Measurements from ENCODE around the gene ZNF605.
"Not testable (repeated sequence)": the region's sequence is repeated elsewhere in the genome, so short reads cannot be mapped to it uniquely, and the experiment has no call there.

The ZNF605 gene

GRCh38 chr12:132888852-132889251 lies 67.3 kb downstream of the ZNF605 start:
- CTCF ChIA-PET: no interaction called here
- no peak overlapping the region for H3K4me3 ChIP-seq (ENCODE audit: low read depth, low read length)
- DNase-seq (ENCODE audit: low read depth, low spot score): no peak
- POLR2A ChIA-PET: no interaction called here
- no peak for TF ChIP-seq CTCF (IDR thresholded peaks at IDR 0.05; ENCODE audit: insufficient read depth, low read length, missing control alignments)

- peak within 1 kb of the TSS; percentile 79 for H3K4me3 ChIP-seq (ENCODE audit: low read depth, low read length)
- DNase-seq (ENCODE audit: low read depth, low spot score): peak; percentile 83
- ChIA-PET POLR2A (interaction anchor here (0.7 to 1.0 kb wide), 5 partner anchors 11 to 192 kb away, joined by 3 to 5 read pairs (median 3); partner anchors contain the start of gene GOLGA3), CTCF (no interaction called here)
- TF ChIP-seq CTCF (IDR thresholded peaks at IDR 0.05; ENCODE audit: insufficient read depth, low read length, missing control alignments): no peak
Measured at GRCh38 chr12:132887513-132888351, 68.4 kb downstream of the ZNF605 start, which contains the start of gene CHFR. Gene CHFR (minus strand): TSS chr12:132887605. CDS start chr12:132887328, 277 bp downstream.

GRCh38 chr12:132886529-132887477 lies 69.3 kb downstream of the ZNF605 start:
- DNase-seq (ENCODE audit: low read depth, low spot score): no peak
- H3K4me3 ChIP-seq (ENCODE audit: low read depth, low read length): peak overlapping the region; percentile 75
- ChIA-PET CTCF (interaction anchor here (1.4 kb wide), 1 partner anchor 12 kb away, joined by 4 read pairs; no protein-coding TSS in a partner anchor), POLR2A (interaction anchor here (0.7 to 1.0 kb wide), 5 partner anchors 11 to 193 kb away, joined by 3 to 5 read pairs (median 3); partner anchors contain the start of gene GOLGA3)
- no peak for TF ChIP-seq CTCF (IDR thresholded peaks at IDR 0.05; ENCODE audit: insufficient read depth, low read length, missing control alignments)

- POLR2A ChIA-PET: no interaction called here
- no peak overlapping the region for H3K4me3 ChIP-seq (ENCODE audit: low read depth, low read length)
- CTCF ChIA-PET: no interaction called here
- peak; percentile 34 for DNase-seq (ENCODE audit: low read depth, low spot score)
- TF ChIP-seq CTCF (IDR thresholded peaks at IDR 0.05; ENCODE audit: insufficient read depth, low read length, missing control alignments): no peak
Measured at GRCh38 chr12:132881818-132882217, 74.3 kb downstream of the ZNF605 start.

GRCh38 chr12:132874620-132875019 lies 81.5 kb downstream of the ZNF605 start:
- CTCF ChIA-PET: interaction anchor here (0.9 kb wide), 1 partner anchor 12 kb away, joined by 4 read pairs; no protein-coding TSS in a partner anchor

GRCh38 chr12:132874175-132874574 lies 81.9 kb downstream of the ZNF605 start:
- H3K4me3 ChIP-seq (ENCODE audit: low read depth, low read length): no peak overlapping the region
- ChIA-PET POLR2A (no interaction called here), CTCF (no interaction called here)
- no peak for TF ChIP-seq CTCF (IDR thresholded peaks at IDR 0.05; ENCODE audit: insufficient read depth, low read length, missing control alignments)
- DNase-seq (ENCODE audit: low read depth, low spot score): no peak

More at GRCh38 chr12:132874620-132875019, 81.5 kb downstream of the ZNF605 start:
- POLR2A ChIA-PET; H3K4me3 ChIP-seq (ENCODE audit: low read depth, low read length); DNase-seq (ENCODE audit: low read depth, low spot score): not testable (repeated sequence)
